ENCODE measurements around the gene DSTYK. TPM values are rescaled to one million over a fixed set of nuclear protein-coding genes. Genes with fewer than 3 reads are reported as not detected.
A peak's percentile ranks its signal among the peaks of the same experiment; 100 is the strongest.

DSTYK gene
- total RNA-seq, 1 donor from 2014 or later: 11.7 TPM

GRCh38 chr1:205129447-205130029 lies 82.0 kb downstream of the DSTYK start:
- TF ChIP-seq, protein P1, sequence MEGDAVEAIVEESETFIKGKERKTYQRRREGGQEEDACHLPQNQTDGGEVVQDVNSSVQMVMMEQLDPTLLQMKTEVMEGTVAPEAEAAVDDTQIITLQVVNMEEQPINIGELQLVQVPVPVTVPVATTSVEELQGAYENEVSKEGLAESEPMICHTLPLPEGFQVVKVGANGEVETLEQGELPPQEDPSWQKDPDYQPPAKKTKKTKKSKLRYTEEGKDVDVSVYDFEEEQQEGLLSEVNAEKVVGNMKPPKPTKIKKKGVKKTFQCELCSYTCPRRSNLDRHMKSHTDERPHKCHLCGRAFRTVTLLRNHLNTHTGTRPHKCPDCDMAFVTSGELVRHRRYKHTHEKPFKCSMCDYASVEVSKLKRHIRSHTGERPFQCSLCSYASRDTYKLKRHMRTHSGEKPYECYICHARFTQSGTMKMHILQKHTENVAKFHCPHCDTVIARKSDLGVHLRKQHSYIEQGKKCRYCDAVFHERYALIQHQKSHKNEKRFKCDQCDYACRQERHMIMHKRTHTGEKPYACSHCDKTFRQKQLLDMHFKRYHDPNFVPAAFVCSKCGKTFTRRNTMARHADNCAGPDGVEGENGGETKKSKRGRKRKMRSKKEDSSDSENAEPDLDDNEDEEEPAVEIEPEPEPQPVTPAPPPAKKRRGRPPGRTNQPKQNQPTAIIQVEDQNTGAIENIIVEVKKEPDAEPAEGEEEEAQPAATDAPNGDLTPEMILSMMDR (conservative IDR thresholded peaks at IDR 0.05): no peak
- no peaks in the 10 kb centered on the region for H3K36me3 Mint-ChIP-seq
- H3K27ac Mint-ChIP-seq: no peak overlapping the region
- no peak for DNase-seq (ENCODE audit: extremely low spot score, unreplicated experiment)
- H3K4me3 Mint-ChIP-seq: no peak overlapping the region
- no peaks in the 10 kb centered on the region for H3K4me1 Mint-ChIP-seq (ENCODE audit: unreplicated experiment)
- no peaks in the 10 kb centered on the region for H3K9me3 Mint-ChIP-seq
- no peaks in the 10 kb centered on the region for H3K27me3 Mint-ChIP-seq

DNA sequence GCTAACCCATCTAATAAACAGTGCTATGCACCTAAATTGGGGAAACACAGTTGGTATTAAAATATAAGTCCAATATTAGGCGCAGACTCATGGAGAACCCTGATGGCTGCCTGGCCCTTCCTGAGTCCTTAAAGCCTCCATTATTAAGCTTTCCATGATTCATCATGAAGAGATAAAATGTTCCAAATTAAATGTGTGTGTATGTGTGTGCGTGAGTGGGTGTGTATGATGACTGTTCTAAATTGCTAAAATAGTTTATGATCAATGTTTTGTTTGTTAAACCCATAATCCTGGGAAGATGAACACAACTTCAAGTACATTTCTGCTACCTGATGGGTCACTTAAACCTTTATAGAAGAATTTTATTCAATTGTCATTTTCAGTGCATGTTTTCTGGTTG lies 83.5 kb downstream of the DSTYK start:
- Mint-ChIP-seq H3K9me3 (no peaks in the 10 kb centered on the region), H3K27me3 (no peaks in the 10 kb centered on the region), H3K4me1 (ENCODE audit: unreplicated experiment) (no peaks in the 10 kb centered on the region), H3K36me3 (no peaks in the 10 kb centered on the region), H3K27ac (no peak overlapping the region), H3K4me3 (no peak overlapping the region)
- DNase-seq (ENCODE audit: extremely low spot score, unreplicated experiment): no peak
- TF ChIP-seq, protein P1 (conservative IDR thresholded peaks at IDR 0.05): no peak

DNA sequence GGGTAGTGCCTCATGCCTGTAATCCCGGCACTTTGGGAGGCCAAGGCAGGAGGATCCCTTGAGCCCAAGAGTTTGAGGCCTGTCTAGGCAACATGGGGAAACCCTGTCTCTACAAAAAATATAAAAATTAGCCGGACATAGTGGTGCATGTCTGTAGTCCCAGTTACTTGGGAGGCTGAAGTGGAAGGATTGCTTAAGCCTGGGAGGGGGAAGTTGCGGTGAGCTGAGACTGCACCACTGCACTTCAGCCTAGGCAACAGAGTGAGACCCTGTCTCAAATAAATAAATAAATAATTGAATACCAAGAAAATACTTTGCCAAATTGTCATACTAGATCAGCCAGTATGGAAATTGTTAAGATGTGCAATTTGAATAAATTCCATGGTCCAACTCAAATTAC lies 83.9 kb downstream of the DSTYK start:
- no peak overlapping the region for H3K4me3 Mint-ChIP-seq
- no peaks in the 10 kb centered on the region for H3K9me3 Mint-ChIP-seq
- H3K27ac Mint-ChIP-seq: no peak overlapping the region
- DNase-seq (ENCODE audit: extremely low spot score, unreplicated experiment): no peak
- TF ChIP-seq, protein P1 (conservative IDR thresholded peaks at IDR 0.05): no peak
- H3K4me1 Mint-ChIP-seq (ENCODE audit: unreplicated experiment): peaks cover 3% of the 10 kb centered on the region
- no peaks in the 10 kb centered on the region for H3K27me3 Mint-ChIP-seq
- H3K36me3 Mint-ChIP-seq: no peaks in the 10 kb centered on the region

- Mint-ChIP-seq H3K27ac (no peak overlapping the region), H3K27me3 (no peaks in the 10 kb centered on the region), H3K4me1 (ENCODE audit: unreplicated experiment) (peaks cover 26% of the 10 kb centered on the region), H3K36me3 (no peaks in the 10 kb centered on the region), H3K4me3 (no peak overlapping the region), H3K9me3 (no peaks in the 10 kb centered on the region)
- TF ChIP-seq, protein P1 (conservative IDR thresholded peaks at IDR 0.05): no peak
- DNase-seq (ENCODE audit: extremely low spot score, unreplicated experiment): no peak
These were observed 86.8 kb downstream of the DSTYK start for GRCh38 chr1:205124726-205125125.

DNA sequence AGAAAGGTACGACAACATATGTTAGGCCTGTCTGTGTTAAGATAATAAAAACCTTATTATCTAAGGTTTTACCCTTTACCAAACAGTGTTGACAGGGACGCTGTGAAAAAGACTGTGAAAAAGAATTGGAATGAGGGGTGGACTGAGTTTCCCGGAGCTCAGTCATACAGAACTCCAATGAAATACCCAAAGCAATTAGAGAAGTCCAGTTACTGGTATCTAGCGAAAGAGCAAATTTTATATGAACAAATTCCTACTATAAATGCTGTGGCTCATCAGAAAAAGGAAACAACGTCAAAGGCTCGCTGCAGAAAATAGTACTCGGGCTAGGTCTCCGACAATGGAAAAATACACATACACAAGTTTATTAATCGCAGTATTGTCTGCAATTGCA lies 89.0 kb downstream of the DSTYK start:
- Mint-ChIP-seq H3K27me3 (no peaks in the 10 kb centered on the region), H3K27ac (peak overlapping the region; percentile 99), H3K36me3 (no peaks in the 10 kb centered on the region), H3K4me1 (ENCODE audit: unreplicated experiment) (peaks cover 33% of the 10 kb centered on the region), H3K4me3 (peak overlapping the region; percentile 98), H3K9me3 (no peaks in the 10 kb centered on the region)
- TF ChIP-seq, protein P1 (conservative IDR thresholded peaks at IDR 0.05): no peak
- DNase-seq (ENCODE audit: extremely low spot score, unreplicated experiment): no peak
